Stimulated activated CD4-positive, alpha-beta T cell treated with anti-CD3 and anti-CD28 coated beads, Interleukin-12 subunit alpha, Interleukin-12 subunit beta, amount 100 ng/mL, for 24 hours (primary cell): Measurements from ENCODE around the gene KRTAP10-3.
"Not testable (repeated sequence)": the region's sequence is repeated elsewhere in the genome, so short reads cannot be mapped to it uniquely, and the experiment has no call there.

ENCODE experiments used
- DNase-seq, 2 experiments: peaks; one replicate each; pipeline ENCODE4 v3.0.0-alpha.2; 2020; ENCODE audit warnings: low read depth in 2 of 2

The KRTAP10-3 gene

DNA sequence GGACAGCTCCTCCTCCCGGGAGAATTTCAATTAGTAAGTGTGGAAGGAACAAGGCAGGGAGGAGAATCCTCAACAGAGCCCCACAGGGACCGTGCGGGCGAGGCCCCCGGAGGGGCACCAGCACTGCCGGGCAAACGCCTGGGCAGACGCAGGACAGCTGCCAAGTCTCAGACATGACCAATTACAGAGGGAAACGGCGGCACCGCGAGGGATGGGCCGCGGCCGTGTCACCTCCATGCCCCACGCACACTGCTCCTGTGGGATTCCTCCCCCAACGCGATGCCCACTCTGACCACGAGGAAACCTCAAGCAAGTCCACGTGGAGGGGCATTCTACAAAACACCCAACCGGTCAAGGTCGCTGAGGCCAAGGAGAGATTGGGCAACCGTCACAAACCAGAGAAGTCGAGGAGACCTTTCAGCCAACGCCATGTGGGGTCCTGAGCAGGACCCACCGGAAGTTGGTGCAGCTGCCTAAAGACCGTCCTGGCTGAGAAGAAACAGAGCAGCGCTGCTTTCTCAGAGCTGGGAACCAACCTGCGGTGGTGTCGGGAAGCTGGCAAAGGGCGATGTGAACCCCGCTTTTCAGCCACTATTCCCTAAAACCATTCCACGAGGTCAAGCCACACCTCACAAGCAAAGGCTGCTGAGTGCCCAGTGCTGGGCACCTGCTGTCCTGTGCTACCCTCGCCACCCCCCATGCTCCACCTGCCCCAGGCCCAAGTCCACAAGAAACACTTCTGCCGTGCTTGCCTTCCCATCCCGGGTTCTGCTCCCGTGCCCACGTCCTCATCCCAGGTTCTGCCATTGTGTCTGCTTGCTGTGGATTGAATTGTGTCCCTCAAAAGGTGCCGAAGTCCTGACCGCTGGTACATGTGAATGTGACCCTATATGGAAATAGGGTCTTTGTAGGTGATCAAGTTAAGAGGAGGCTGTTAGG, 13.5 kb upstream of the KRTAP10-3 start:
- no peak for DNase-seq

DNA sequence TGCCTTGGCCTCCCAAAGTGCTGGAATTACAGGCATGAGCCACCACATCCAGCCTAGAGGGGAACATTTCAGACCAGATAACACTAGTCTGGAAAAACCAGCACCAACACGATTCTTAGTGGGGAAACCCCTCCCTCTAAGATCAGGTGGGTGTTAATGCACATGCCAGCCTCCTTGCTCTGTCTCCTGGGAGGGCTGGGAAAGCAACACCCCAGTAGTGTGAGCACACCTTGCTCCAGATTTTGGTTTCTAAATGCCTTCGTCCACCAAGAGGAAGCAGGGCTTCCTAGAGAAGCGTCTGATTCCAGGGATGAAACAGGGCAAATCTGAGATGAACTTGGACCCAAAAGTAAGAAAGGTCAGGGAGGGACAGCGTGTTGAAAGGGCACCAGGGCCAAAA, 12.7 kb upstream of the KRTAP10-3 start:
- no peak for DNase-seq

DNA sequence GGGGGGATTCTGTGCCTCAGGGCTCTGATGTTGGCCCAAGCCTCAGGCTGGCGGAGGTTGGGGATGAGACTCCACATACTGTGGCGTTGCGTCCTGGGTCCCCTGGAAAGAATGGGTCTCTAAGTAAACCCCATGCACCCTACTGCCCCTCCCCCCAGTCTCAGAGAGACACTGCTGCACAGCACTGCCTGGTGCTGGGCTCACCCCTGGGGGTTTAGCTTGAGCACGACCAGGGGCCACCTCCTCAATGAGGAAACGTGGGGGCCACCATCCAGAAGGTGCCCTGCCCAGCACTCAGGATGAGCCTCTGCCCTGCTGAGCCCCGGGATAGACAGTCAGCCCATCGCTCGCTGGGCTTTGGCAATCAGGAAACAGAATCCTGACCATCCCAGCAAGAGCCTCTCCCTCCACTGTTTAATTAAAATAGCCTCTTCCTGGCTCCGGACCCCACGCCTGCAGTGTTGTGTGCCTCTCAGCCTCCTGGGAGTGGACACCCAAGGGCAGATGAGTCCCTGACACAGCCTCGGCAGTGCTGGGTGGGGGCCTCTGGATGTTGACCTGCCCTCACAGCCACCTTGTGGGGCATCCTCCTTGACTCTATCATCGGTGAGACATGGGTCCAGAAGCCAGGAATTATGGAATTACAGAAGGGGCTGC, 11.4 kb upstream of the KRTAP10-3 start:
- no peak for DNase-seq

DNA sequence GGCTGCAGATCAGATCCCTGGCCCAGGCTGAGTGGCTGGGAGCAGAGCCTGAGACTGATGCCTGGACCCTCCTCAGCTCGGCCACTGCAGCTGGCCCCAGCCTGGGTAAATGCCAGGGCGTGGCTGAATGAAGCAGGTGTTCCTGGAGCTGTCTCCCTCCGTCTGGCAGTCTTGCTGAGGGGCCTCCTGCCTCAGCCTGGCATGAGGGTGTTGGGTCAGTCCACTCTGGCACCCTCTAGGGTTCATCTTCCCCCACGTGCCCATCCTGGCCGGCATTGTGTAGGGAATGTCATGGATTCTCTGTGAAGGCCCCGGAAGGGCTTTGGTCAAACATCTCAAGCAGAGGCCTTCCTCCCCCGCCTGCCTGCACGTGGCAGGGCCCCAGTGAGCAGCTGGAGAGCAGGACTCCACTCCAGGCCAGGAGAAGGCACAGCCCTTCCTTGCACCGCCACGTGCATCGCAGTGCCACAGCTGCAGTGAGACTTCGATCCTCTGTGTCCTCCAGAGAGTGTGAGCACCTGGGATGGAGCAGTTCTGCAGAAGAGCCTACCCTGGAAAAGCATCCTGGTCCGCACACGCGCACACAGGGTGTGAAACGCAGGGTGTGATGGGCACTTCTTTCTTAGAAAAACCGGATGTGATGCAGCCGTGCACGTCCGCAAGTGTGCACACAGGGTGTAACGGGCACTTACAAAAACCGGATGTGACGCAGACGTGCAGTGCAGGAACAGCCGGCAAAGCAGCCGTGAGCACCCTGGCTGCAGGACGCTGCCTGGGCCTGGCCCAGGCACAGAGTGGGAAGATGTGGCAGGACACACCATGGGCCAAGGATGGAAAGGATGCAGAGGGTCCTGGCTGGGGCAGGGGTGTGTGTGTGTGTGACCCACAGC, 10.3 kb upstream of the KRTAP10-3 start:
- DNase-seq: no peak

DNA sequence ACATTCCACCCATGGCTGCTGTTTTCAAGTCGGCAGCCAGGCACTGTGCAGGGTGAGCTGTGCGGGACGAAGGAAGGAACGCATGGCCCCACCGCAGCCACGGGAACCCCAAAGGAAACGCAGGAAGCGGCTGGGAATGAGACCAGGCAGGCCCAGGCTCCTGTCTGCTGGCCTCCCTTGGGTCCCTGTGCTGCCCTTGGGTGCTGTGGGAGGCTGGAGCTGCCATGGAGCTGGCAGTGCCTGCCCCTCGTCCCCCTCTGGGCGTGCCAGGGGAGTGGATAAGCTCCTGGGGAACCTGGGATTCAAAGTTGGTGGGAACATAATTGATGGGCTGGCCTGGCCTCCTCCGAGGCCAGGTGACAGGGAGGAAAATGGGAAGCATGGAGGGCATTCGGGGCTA, 9.7 kb upstream of the KRTAP10-3 start:
- DNase-seq: no peak

DNA sequence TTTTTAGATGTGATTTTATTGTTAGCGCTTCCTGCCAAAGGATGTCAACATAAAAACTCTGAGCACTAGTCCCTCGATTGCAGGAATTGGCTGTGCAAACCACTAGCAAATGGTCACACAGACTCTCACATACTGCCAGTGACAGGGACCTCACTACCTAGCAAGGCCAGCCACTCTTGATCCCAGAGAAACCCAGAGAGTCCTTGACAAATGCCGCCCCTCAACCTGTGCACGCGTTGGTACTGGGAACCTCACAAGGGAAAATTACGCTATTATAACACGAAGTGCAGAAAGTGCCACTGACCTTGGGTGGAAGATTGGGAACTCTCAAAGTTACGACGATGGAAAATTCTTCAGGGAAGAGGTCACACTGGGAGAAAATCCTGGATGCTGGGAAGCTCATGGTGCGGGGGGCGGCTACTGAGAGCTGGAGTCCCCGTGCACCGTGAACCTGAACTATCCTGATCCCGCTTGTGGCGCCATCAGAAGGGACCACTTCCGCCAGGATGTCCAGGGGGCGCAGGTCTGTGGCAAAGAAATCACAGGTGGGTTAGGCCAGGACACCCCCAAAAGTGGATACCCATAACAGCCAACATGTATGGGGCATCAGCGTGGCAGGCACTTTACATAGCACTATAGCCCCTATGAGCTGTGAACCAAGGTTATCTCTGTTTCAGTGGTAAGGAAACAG, 9.0 kb upstream of the KRTAP10-3 start:
- DNase-seq: no peak

DNA sequence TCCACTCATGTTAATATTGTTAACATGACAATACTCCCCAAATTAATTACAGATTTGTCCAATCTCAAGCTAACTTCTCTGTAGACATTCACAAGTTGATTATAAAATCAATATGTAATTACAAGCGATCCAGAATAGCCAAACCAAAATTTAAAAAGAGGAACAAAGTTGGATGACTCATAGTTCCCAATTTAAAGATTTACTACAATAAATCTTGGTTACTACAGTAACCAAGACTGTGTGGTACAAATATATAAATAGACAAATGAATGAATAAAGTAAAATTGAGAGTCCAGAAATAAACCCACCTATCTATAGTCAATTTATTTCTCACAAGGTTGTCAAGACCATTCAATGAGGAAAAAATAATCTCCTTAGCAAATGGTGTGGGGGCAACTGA, 7.8 kb upstream of the KRTAP10-3 start:
- DNase-seq: no peak

DNA sequence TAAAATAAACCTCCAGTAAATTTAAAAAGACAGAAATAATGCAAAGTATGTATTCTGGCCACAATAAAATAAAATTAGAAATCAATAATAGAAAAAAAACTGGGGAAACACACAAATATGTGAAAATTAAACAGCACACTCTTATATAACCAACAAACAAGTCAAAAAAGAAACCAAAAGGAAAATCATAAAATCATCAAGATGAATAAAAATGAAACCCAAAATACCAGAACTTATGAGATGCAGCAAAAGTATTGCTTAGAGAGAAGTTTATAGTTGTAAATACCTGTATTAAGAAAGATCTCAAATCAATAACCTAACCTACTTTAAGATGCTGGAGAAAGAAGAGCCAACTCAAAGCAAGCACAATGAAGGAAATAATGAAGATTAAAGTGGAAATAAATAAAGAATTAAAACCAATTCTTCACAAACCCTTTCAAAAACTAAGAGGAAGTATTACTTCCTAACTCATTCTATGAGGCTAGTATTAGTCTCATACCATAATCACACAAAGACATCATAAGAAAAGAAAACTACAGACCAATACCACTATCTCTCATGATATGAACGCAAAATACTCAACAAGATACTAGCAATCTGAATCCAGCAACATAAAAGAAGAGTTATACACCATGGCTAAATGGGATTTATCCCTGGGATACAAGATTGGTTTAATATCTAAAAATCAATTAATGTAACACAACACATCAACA, 6.4 kb upstream of the KRTAP10-3 start:
- no peak for DNase-seq

DNA sequence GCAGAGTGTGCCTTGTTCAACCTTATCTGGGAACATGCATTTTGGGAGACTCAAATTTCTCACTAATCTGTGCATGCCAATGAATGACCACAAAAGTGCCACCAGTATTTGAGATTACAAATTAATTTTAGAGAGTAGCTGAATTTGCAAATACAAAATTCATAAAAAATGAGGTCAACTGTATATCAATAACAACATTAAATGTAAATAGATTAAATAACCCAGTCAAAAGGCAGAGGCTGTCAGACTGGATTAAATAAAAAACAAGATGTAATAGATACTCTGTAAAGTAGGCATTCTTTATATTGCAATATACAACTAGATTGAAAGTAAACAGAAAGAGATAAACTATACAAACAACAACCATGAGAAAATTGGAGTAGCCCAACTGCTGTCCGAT, 5.5 kb upstream of the KRTAP10-3 start:
- no peak for DNase-seq

DNA sequence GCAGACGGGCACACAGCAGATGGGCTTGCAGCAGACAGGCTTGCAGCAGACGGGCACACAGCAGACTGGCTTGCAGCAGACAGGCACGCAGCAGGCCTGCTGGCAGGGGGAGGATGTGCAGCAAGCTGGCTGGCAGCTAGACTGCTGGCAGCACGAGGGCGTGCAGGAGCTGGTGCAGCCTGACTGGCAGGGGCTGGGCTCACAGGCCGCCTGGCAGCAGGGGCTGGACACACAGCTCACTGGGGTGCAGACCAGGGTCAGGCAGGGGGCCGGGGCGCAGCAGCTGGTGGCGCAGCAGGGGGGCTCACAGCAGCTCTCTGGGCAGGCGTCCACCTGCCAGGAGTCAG, 293 bp downstream of the KRTAP10-3 start:
- DNase-seq: not testable (repeated sequence)

DNA sequence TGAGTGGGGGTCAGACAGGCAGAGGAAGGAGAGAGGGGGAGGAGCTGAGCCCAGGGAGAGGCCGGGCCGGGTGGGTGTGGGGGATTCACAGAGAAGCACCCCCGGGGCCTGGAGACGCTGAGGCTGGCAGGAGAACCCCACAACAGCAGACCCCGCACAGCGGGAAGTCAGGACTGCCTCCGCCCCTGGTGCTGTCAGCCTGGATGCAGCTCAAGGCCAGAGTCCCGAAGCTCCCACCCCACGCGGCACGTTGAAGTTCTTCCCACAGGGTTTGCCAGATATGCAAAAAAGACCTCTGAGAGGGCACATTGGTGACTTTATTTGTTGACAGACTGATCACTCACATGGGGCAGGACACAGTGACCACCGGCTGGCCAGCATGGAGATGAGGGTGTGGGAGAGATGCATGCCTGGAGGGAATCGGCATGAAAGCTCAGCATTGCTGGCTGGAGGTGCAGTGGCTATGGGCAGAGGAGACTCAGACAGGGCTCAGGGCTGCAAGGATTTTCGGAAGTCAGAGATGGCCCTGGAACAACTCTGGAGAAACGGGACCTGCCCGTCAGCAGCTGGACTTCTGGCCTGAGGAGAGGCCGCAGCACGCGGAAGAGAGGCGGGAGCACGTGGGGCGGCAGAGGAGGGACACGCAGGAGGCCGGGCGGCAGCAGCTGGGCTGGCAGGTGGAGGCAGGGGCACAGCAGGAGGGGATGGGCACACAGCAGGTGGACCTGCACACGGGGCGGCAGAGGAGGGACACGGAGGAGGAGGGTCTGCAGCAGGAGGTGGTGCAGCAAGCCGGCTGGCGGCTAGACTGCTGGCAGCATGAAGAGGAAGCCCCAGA, 885 bp downstream of the KRTAP10-3 start:
- DNase-seq: no peak

DNA sequence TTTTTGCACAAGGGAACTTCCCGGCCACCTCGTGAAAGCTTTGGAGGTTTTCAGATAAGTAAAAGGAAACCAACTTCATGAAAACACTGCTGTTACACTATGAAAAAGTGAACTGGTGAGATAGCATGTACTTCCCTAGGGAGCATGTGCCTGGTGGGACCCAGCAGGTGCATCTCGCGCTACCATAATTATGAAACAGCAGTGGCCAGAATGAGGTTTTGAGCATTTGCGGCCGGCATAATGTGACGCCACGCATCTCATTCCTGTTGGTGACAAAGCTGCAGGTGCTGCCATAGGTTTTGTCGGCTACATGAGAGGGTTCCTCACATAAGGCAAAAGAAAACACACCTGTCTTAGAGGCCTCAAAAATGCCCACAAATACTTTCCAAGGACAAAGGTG, 1.7 kb downstream of the KRTAP10-3 start:
- no peak for DNase-seq

DNA sequence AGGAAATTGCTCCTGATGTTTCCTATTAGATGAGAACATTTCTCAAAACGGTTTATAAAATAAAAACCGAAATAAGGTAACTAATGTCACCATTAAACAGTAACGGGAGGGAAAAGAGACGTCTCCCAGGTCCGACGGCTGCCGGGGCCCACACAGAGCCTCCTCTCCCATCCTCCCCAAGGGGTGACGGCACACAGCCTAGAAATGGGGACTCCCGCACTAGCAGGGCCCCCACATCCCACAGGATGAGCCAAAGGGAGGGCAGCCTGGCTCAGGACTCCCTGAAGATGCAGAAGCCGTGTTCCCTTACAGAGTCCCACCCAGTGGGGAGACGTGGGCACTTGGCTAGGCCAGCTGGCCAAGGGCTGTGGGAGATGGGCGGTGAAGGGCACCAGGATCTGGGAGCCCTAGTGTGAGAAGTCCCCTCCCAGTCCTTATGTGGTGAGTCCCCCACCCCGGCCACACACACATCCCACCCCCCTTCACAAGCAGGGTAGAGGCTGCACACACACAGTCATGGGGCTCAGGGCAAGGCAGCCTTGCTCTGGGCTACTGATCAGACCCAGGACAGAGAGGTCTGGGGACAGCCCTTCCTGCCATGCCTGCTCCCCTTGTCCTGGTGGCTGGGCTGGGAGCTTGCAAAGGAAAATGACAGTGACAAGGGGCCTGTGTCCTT, 3.3 kb downstream of the KRTAP10-3 start:
- DNase-seq: no peak

DNA sequence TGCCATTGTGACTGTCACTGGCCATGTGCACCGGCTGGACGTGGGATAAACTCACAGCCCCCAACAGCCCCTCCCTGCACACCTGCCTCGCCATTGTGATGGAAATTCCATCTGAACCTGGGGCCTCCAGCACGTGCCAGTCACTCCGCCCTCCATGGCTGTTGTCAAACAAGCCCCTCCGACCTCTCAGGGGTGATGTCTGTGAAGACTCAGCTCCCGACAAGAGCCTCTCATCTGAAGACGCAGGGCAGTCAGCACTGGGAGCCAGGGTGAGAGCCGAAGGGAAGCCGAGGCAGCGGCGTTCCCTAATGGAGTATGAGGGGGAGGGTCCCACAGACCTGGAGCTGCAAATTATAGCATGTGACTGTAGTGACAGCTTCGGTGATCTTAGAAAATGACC, 5.9 kb downstream of the KRTAP10-3 start:
- DNase-seq: no peak

DNA sequence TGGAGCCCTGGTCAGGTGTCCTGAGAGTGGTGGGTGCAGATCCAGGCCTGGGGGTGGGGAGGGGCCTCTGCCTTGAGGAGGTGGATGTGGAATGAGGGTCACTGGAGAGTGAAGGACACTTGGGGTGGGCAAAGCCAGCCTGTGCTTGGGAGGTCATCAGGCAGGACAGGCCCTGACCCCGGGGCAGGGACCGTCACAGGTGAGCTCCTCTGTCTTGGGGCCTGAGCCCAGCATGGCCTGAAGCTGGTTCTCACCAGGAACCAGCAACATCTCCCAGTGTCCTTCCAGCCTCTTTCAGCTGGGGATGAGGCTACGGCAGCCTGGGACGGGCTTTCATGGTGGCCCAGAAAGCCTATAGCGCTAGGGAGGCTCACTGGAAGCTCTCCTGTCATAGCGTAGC, 6.5 kb downstream of the KRTAP10-3 start:
- DNase-seq: no peak

DNA sequence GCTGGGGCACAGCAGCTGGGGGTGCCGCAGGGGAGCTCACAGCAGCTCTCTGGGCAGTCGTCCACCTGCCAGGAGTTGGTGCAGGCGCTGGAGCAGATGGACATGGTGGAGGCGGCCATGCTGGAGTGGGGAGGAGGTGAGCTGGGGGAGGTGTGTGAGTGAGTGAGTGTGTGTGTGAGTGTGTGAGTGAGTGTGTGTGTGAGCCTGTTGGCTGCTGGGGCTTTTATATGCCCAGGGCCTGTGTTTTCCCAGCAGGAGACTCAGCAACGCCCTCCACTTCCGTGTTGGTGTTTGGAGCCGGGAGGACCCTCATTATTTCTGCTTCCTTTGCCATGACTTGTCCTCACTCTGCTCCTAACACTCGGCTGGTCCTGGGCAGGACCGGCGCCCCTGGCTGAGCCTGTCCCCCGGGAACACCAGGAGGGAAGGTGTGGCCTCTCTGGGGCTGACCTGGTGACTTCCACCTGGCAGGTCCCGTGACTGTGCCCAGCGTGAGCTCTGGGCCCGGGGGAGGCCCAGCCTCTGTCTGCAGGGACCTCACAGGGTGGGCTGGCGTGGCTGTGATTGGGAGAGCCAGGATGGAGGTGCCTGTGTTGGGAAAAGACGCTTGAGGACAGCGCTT, 7.1 kb downstream of the KRTAP10-3 start, which contains the start of gene KRTAP10-2:
KRTAP10-2 (minus strand) TSS at position 166 of the 622 bp plus-strand sequence; CDS start at position 119, 47 bp downstream.
- DNase-seq: no peak

DNA sequence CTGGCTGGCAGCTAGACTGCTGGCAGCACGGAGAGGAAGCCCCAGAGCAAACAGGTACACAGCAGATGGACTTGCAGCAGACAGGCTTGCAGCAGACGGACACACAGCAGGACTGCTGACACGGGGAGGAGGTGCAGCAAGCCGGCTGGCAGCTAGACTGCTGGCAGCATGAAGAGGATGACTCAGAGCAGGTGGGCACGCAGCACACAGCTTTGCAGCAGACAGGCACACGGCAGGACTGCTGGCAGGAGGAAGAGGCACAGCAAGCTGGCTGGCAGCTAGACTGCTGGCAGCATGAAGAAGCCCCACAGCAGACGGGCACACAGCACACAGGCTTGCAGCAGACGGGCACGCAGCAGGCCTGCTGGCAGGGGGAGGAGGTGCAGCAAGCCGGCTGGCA, 7.8 kb downstream of the KRTAP10-3 start:
- no peak for DNase-seq

DNA sequence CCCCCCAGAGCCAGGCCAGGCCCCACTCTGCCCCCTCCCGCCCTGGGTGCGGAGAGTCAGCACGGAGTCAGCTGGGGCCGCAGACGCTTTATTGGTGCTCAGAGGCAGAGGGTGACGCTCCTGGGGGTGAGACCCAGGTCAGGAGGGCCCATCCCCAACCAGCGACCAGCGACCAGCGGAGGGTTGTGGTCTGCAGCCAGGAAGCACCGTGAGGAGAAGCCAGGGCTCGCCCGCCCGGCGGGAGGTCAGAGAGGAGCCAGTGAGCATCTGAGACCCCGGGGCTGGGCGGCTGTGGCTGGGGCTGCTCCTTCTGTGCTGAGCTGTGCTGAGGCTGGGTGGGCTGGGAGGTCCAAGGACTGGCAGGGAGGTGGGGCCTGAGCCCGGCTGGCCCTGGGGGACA, 8.3 kb downstream of the KRTAP10-3 start:
- DNase-seq: not testable (repeated sequence)
